ENCODE measurements around the gene GGT1.

Gene GGT1

DNA sequence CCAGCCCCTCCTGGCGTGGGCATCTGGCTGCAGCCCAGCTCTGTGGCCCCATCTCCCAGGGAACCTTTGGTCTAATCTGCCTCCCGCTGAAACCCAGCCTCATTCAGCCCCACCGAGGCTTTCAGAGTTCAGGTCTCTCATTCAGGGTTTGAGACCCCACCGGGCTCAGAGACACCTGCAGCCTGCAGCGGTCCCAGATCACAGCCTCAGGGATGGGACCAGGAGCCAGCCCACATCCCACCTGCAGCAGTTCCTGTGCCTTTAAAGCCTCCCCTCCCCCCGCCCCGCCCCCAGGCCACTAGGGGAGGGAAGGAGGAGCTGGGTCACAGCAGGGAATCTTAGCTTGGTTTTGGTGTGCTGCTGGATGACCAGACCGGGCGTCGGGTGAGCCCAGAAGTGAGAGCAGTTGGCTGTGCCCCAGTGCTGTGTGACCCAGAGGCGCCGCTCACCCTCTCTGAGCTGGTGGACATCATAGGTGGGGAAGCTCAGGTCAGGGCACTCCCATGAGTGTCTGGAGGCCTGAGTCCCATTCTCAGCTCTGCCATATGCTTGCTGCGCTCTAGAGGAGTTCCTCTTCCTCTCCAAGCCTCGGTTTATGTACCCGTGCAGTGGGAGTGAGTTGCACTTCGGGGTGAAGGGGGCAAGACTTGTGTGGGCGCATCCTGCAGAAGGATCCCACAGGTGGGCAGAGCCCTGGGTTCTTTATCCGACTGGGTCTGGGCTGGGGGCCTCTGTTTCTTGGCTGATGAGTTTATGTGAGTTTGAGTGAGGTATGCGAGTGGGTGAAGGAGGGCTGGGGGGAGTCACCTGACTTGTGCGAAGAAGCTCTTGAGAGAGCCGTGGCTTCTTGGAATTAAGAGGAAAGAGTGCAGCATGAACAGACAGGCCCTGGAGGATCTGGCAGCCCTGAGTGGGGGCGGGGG lies at the start of gene GGT1:
Gene GGT1 (plus strand): TSS at position 347 of the 923 bp plus-strand sequence. CDS start 7,889 bp downstream, outside the sequence.
- peak; percentile 41 for DNase-seq

DNA sequence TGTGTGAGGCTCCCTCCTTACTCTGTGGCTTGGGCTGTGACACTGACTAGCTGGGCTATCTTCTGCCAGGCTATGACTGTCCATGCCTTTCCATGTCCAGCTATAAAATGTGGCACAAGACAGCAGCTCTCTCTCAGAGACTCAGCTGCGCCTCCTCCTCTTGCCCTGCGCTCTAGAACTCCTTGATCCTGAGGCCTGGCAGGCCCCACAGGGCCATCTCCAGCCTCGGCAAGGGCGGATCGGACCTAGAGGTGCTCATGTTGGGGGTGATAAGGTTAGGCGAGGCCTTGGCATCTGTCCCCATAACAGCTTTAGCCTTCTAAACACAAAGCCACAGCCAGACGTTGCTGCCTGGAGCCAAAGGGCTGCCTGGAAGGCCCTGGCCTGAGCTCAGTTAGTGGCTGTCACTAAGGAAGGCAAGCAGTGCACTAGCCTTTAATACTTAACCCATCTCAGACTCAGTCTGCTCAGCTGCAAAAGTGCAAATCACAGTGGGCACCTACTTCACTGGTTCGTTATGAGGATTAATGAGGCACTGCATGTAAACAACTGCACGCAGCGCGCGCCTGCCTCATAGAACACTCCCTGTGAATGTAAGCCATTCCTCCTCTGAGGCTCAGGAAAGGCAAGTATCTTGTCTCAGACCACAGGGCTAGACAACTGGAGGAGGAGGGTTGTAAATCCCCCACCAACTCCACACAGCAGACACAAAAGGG lies 49.2 kb upstream of the GGT1 start:
- DNase-seq: peak; percentile 98

DNA sequence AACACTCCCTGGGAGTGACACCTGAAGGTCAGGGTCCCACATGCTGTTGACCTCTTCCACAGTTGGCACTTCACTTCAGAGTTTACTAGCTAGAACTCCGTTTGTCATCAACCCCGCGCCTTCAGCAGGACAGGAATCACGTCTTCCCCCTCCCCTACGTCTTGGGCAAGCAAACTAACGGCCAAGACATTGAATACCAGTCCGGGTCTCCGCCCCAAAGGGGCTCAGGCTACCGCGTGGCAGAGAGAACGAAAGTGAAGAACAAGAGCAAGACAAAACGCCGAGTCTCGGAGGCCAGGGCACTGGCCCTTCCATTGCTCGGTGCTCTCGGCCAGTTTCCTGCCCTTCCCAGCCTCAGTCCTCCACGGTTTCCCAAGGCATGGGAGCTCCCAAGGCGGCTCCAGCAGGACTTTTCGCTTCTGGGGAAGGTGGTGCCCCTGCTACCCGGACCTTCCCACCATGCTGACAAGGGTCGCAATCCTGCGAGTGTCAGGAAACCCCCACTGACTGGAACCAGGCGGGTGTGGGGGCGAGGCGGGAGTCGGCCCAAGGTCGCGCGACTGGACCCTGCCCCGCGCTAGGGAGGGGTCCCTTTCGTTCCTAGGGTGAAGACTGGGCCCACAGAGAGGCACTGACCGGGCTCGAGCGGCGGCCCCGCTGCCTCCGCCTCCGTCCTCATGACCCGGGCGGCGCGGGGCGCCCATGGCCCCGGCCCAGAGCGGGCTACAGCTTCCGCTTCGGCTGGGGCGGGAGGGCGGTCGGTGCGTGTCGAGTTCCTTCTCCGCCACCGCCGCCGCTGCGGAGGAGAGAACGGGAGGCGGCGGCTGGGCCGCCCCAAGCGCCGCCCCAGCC lies 48.5 kb upstream of the GGT1 start, which contains the start of gene GUCD1:
Gene GUCD1 (minus strand): TSS at position 826 of the 852 bp plus-strand sequence. CDS start 147 bp downstream, at position 679.
- peak; percentile 49 for DNase-seq

DNA sequence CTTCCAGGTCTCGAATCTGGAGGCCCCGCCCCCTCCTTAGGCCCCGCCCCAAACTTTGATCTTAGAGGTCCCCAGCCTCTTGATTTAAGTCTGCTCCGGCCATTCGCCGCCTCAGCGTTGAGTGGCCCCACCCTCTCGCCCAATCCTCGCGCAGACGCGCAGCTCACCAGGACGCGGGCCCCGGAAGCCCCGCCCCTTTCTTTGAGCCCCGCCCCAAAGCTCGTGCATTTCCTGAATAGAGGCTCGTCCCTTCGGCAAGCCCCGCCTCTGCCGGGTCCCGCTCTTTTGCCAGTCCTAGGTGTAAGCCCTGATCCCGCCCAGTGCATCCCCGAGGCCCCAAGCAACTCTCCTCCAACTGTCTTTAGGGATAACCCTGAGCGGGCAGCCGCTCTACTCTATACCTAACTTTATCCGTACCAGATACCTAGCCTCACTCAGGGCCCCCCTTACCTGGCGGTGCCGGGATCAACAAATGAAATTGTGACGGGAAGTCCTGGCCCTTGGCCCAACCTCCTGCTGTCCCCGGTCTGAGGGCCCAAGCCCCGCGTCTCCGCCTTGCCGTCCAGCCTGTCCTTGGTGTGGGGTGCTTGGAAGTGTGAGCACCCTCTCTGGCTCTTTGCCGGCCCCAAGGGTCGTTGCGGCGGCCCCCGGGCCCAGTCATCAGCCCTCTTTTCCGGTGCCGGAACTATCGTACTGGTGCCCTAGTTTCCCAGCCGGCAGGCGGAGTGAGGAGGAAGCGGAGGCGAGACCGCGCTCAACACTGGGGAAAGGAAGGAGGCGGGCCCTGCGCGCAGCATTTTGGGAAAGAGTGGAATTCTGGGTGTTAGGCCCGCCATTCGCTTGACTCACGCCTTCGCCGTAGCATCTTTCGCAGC lies 47.6 kb upstream of the GGT1 start, which contains the start of gene SNRPD3:
Gene SNRPD3 (plus strand): TSS at position 835 of the 875 bp plus-strand sequence. CDS start 1,676 bp downstream, outside the sequence.
- DNase-seq: peak; percentile 99

DNA sequence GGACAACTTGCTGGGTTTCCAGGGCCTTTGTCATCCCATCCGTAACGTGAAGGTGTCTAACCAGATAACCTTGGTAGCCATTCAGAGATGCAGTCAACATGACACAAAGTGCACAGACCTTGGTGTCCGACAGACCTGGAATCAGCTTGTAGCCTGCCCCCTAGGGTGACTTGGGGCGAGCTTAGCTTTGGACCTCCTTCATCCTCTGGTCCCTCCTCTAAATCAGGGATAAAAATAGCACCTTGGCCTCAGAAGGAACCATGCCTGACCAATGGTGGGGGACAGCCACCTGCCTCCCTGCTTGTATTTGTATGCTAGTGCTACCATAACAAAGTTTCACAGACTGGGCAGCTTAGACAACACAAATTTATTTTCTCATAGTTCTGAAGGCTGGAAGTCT lies 43.5 kb upstream of the GGT1 start:
- DNase-seq: no peak

DNA sequence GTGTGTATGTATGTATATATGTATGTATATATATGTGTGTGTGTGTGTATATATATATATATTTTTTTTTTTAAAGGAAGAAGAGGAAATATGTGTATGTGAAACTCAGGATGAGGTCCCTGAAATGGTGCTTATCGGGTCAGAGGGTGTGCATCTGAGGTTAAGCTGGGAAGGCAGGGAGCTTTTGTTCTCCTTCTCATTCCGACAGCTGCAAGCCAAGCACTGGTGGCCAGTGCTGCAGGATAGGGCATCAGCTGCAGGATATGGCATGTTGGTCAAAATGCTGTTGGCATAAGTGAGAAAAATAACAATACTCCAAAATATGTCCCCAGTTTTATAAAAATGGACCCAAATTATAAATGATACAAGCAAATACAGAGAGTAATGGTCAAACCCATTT lies 39.7 kb upstream of the GGT1 start:
- no peak for DNase-seq

DNA sequence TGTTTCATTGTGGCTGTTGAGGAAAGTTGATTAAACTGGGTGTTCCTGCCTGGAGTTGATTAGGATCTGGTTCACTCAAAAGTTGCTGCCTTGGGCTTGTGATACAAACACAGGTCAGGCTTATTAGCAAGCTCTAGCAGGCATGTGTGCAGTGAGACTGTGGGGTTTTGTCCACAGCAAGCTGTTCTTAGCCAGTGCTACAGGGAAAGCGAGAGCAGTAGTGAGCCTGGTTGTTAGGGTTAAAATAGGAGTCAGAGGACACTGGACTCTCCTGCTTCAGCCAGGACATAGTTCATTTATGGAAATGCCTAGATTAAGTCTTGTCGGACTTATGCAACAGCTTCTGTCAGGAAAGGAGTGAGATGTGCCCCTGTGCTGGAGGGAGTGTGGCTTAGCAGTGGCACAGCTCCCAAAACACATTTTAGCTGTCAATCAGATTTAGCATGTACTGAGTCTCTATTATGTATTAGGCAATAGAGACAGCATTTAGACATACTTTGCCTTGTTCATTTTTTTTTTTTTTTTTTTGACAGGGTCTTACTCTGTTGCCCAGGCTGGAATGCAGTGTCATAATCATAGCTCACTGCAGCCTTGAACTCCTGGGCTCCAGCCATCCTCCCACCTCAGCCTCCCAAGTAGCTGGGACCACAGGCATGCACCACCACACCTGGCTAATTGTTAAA lies 38.5 kb upstream of the GGT1 start:
- peak; percentile 34 for DNase-seq

DNA sequence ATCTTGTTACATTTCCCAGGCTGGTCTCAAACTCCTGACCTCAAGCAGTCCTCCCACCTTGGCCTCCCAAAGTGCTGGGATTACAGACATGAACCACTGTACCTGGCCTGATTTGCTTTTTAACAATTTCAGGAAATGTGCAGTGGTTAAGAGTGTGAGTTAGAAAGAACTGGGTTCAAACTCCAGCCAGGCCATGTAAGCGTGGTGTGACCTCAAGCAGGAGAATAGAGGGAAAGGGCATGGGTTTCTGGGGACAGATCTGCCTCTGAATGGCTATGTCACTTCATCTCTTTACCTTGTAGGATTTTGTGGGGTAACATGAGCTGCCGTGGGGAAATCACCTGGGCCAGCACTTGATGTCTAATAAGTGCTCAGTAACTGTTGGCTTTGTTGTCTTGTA lies 37.9 kb upstream of the GGT1 start:
- DNase-seq: no peak

DNA sequence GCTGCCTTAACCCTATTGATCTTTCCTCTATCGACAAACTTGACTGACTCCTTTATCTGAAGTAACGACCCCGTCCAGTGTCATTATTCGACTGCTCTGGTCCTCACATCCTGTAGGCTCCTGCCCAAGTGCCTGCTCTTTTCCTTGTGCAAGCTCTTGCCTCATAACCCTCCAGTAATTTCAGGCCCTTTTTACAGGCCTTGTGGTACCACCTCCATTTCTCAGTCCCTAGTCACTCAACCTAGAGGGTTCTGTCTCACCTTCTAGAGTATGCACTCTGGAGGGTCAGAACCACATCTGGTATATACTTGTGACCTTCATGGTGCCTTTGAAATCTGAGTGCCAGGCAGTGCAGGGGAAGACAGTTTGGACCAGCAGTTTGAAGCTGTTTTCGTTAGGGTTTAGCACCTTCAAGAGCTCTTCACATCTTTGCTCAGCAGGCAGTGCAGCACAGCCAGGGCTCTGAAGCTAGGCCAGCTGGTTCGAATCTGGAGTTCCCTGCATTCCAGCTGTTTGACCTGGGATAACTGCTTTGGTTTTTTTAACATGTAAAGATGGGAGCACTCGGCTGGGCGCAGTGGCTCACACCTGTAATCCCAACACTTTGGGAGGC lies 36.0 kb upstream of the GGT1 start:
- DNase-seq: no peak

DNA sequence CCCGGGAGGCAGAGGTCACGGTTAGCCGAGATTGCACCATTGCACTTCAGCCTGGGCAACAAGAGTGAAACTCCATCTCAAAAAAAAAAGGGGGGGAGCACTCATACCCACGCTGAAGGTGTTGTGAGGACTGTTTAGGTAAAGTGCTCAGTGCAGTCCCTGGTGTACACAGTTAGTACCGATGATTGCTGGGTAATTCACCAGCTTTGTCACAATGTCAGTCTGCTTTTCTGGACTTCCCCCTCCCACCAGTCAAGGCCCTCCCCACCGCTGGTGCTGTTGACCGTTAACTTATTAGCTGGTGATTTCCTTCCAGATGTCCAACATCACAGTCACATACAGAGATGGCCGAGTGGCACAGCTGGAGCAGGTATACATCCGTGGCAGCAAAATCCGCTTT lies 35.3 kb upstream of the GGT1 start:
- no peak for DNase-seq

DNA sequence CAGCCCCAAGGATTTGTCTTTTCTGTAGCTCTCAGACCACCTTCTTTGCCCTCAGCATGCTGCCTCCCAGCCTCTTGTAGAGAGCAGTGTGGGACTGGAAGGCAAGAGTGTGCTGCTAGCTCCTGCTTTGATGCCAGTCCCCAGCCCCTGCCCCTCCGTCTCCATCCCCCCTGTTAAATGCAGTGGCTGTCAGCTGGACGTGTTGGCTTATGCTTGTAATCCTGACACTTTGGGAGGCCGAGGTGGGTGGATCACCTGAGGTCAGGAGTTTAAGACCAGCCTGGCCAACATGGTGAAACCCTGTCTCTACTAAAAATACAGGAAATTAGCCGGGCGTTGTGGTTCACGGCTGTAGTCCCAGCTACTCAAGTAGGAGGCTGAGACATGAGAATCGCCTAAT lies 31.7 kb upstream of the GGT1 start:
- DNase-seq: no peak

DNA sequence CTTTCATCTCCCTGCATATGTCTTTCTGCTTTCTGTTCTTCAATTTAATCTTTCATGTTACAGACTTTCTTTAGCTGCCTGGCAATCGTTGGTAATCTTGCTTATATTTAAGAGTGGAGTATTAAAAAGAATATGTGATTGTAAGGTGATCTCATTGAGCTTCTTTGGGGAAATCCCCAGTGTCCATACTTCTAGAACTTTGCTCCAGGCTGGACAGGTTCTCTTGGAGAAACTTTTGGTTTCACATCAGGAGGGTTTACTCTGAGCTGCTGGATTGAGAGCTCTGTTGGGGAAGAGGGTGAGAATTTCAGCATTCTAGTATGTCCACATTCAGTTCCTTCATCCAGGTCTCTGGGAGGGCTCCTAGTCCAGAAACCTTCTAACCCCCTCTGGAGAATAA lies 26.2 kb upstream of the GGT1 start:
- DNase-seq: no peak

DNA sequence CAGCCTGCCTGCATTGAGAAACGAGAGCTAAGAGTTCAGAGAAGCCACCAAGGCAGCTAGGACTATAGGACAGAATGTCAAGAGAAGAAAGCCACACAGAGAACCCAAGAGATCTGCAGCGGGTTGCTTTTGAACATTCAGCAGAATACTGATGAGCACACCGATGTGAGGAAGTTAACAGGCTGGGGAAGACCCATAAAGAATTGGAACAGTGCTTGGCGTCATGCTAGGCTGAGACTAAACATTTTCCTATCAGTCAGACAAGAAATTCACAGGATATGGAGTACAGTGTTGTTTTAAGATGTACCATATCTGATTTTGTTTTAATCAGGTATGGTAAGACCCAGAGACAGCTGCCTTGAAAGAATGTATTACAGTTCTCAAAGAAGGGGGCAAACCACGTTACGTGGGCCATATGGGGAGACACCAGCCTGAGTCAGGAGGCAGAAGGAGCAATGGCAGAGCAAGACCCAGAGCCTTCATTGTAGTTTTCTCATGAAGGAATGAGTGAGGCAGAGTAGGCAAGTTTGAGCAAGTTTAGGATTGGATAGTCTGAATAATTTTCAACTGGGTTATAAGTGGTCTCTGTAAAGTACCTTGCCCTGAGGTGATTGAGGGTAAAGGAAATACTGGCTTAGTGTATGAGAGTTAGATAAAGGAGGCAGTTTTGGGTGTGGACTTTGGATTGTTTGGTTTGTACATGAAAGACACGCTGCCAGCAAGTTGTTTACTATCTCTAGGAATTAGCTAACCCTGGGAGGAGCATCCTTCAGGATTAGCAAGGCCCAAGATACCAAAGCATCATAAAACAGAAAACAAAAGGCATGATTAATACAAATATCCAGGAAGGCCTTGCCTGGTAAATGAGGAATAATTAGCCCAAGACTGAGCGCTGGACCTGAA lies 24.4 kb upstream of the GGT1 start:
- DNase-seq: peak; percentile 38

DNA sequence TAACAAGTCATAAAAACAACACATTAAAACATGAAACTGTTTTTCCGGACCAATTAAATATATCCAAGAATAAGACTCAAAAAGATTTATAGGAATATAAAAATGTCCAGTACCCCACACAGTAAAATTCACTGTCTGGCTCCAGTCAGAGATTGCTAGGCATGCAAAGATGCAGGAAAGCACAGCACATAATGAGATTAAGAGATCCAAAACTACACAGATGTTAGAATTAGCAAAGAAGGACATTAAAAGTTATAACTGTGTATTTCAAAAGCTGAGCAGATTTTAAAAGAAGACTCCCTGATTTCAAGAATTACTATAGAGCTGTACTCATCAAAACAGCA lies 23.8 kb upstream of the GGT1 start:
- no peak for DNase-seq

DNA sequence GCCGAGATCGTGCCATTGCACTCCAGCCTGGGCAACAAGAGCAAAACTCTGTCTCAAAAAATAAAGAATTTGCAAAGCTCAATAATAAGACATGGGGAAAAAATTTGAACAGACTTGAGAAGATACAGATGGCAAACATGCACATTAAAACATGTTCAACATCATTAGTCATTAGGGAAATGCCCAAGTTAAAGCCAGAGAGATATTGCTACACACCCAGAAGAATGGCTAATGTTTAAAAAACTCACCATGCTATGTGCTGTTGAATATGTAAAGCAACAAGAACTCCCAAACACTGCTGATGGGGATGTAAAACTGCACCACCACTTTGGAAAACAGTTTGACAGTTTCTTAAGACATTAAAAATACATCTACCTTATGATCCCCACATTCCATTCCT lies 22.7 kb upstream of the GGT1 start:
- no peak for DNase-seq

DNA sequence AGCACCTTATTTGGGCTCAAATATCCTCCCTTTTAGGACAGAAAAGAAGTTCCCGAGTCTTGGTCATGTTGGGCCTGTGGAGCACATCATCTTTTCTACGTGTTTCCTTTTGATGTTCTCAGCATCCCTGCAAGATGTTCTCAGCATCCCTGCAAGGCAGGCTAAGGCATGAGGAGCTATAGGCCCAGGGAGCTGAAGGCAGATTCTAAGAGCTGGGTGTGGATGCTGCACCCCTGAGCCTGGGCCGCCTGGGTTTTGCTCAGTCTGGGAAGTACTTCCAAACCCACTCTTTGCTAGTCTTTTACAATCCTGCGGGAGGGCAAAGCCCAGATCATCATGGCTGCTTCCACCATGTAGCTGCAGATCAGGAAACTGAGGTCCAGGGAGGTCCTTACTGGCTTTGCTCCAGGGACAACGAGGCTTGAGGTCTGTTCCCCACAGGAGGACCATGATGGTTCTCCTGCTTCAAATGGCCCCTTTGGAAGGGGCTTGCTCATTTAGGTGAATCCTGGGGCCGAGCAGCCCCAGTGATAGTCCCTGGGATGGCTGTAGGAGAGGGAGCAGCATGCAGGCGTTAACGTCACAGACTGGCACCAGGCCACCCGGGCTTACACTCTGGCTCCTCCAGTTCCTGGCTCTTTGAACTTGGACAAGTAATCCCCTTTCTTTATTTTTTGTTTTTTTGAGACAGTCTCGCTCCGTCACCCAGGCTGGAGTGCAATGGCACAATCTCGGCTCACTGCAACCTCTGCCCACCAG lies 20.8 kb upstream of the GGT1 start:
- no peak for DNase-seq

DNA sequence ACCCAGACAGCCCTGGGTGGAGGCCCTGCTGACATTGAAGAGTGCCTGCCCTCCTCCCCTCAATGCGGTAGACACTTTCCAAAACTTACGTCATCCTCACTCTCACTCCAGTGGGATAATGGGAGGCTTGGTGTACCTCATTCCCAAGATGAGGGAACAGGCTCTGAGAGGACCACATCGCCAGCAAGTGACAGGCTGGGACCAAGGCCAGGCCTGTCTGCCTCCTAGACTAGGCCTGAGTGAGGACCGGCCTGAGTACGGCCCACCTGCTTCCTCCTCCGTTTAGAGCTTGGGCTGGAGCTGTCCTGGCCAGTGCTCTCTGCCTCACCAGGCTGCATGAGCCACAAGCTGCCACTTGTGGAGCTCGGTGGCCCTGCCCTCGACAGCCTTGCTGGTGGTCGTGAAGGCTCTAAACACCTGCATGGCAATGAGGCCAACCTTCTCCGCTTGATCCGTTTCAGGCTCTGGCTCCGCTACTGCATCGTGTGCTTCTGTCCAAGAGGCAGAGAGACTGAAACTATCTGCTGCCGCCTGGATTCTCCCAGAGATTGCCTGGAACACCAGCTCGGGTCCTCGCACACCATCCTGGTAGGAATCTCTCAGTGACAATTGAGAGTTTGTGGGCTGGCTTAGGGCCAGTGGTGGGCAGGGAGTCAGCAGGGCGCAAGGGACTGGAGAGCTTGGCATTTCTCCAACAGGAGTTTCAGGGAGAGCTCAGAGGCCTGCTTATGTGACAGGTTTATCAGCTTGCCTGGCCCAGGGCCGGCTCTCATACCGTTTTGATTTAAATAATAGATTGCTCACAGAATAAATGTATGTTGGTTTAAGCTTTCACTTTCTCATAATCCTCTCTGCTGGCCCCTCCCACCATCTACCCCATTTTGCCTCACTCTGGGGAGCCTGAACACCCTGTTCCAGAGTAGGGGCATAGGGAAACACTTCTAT lies 19.5 kb upstream of the GGT1 start:
- peak; percentile 54 for DNase-seq
